NCI-H1105 treated with DMSO at 0.1 percent for 48 hours (cell line): ENCODE data around the gene USP53.
"Not testable (repeated sequence)": the region's sequence is repeated elsewhere in the genome, so short reads cannot be mapped to it uniquely, and the experiment has no call there.

Experiments used
- DNase-seq: peaks from one replicate; lab custom pipeline; 2025; lab: John Stamatoyannopoulos, UW

The USP53 gene

DNA sequence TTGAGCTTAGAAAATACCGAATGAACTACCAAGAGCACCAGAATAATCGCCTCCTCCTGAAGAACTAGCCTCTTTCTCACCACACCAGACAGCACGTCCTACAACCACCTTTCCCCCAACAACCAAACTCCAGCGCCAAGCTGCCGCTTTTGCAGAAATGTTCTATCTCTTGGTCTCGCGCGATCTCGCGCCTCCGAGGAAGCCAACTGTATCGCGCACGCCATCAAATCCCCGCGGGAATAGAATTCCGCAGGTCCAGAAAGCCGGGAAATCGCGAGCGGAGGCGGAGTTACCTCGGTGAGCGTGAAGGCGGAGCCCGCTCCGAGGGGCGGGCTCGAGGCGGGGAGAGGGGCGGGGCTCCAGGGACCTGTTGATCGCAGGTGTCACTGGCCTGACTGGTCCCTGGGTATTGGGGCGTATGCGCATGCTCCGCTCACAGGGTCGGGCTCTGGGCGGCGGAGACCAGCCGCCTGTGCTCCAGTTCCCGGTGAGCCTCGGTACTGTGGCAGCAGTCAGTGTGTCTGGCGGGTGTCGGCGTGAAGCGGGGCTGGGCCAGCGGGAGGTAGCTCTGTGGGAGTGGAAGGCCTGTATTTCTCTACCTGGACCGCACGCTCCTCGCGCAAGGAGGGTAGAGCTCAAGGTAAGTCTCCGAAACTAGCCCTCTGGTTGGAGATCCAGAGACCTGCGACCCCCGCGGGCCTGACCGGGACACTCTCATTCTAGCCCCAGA is at the start of gene USP53:
Gene USP53, plus strand, starts transcription at position 480 of the 730 bp plus-strand sequence. CDS start 27,047 bp downstream, outside the sequence.
- peak; percentile 92 for DNase-seq

DNA sequence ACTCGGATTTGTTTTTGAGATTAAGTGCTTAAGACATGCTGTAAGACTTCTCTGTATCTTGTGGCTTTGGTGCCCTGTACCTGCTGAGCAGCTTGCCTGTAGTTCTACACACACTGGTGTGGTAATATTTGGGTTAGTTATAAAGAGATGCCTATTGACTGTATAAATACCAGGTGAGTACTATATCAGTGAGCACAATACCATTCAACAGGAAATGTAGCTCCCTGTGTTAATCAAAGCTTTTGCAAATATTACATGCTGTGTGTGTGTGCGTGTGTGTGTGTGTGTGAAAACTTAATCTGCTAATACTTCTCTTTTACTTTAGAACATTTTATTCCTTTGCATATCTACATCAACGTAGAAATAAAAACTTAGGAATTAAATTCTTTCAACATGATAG is 46.7 kb upstream of the USP53 start:
- no peak for DNase-seq

DNA sequence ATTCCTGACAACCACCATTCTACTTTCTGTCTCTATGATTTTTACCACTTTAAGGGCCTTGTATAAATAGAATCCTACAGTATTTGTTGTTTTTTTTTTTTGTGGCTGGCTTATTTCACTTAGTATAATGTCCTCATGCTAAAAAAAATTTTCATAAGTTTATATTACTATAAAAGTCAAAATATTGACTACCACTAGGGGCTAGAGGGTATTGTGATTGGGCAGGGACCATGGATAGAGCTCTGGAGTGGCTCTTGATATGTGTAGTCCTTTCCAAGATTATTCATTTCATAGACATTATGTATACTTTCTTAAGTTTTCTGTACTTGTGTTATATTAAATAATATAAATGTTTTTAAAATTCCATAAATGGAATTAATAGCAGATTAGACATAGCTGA is 42.3 kb upstream of the USP53 start:
- DNase-seq: no peak

DNA sequence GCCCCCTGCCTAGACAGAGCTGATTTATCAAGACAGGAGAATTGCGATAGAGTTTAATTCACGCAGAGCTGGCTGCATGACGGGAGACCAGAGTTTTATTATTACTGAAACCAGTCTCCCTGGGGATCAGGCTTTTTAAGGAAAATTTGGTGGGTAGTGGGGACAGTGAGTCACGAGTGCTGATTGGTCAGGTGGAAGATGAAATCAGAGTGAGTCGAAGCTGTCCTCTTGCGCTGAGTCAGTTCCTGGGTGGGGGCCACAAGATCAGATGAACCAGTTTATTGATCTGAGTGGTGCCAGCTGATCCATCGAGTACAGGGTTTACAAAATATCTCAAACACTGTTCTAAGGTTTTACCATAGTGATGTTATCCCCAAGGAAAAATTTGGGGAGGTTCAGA is 40.3 kb upstream of the USP53 start:
- no peak for DNase-seq

DNA sequence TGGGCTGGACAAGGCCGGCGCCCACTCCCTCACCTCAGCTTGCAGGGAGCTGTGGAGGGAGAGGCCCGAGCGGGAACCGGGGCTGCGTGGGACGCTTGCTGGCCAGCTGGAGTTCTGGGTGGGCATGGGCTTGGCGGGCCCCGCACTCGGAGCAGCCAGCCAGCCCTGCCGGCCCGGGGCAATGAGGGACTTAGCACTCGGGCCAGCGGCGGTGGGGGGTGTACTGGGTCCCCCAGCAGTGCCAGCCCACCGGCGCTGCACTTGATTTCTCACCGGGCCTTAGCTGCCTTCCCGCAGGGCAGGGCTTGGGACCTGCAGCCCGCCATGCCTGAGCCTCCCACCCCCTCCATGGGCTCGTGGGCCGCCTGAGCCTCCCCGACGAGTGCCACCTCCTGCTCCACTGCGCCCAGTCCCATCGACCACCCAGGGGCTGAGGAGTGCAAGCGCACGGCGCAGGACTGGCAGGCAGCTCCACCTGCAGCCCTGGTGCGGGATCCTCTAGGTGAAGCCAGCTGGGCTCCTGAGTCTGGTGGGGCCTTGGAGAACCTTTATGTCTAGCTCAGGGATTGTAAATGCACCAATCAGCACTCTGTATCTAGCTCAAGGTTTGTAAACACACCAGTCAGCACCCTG is 38.7 kb upstream of the USP53 start:
- not testable (repeated sequence) for DNase-seq

DNA sequence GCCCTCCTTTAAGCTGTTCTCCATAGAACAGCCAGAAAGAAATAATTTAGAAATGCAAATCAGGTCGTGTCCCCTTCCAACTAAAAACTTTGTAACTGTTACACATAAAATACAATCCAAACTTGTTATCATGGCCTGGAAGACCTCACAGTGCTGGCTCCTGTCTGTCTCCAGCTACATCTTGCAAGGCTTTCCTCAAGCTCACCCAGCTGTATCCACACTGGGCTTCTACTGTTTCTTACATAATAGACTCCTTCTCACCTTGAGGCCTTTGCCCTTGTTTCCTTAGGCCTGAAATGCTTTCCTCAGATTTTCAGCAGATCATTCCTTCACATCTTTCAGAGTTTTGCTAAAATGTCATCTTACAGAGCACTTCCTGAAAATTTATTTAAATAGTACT is 33.5 kb upstream of the USP53 start:
- DNase-seq: no peak

DNA sequence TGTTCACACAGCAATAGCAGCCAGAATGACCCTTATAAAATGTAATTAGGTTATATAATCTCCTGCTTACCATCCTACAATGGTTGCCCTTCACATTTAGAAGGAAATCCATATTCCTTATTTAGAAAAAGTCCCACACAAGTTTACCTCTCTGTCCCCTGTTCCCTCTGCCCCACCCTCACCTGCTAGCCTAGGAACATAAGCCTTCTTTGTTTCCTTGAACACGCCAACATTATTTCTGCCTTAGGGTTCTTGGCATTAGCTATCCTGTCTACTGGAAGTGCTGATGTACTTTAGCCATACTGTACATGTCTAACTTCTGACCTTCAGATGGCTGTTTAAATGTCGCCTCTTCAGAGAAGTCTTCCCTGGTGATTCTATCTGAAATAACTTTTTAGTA is 28.4 kb upstream of the USP53 start:
- DNase-seq: no peak

DNA sequence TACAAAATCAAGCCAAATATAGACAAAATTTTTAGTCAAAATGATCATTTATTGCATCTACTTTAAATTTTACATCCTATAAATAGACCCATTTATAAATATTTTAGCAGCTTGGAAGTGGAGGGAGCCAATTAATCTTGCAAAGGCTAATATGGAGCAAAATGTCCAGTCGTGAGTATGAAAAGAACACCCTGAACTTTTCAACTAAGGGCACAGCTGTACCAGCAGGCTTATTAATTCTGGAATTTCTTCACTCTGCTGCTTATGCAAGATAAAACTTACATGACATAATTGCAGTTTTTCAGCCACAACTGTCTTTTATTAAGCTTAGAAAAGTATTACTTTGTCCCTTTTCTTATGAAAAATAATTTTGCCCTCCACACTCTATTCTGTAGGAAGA is 22.9 kb upstream of the USP53 start:
- DNase-seq: no peak

DNA sequence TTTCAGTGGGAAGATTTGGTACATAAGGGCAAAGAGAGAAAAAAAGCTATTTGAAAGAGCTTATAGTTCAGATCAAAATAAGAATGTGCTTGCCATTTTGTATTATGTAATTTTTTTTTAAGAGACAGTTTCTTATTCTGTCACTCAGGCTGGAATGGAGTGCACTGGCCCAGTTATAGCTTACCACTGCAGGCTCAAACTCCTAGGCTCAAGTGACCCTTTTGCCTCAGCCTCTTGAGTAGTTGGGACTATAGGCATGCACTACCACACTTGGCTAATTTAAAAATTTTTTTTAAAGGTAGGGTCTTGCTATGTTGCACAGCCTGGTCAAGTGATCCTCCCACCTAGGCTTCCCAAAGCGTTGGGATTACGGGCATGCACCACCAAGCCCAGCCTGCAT is 22.2 kb upstream of the USP53 start:
- no peak for DNase-seq

DNA sequence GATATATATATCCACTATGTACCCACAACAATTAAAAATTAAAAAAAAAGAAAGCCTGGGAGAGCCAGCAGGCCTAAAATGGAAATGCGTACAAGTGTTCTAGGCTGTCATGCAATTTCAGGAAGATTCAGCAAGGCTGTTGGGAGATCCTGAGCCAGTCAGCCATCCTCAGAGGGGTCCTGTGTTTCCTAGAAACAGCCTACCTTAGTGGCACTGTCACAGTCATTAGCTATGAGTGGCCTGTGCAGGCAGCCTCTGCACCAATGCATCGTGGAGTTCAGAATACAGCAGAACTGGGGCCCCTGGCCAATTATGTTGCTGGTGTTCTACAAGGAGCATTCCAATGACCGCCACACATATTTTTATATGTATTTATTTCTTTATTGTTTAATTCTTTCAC is 21.0 kb upstream of the USP53 start:
- DNase-seq: no peak

DNA sequence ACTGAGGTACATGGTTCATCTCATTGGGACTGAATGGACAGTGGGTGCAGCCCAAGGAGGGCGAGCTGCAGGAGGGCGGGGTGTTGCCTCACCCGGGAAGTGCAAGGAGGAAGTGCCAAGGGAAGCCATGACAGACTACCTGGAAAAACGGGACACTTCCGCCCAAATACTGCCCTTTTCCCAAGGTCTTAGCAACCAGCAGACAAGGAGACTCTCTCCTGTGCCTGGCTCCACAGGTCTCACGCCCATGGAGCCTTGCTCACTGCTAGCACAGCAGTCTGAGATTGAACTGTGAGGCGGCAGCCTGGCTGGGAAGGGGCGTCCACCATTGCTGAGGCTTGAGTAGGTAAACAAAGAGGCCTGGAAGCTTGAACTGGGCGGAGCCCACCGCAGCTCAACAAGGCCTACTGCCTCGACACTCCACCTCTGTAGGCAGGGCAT is 14.7 kb upstream of the USP53 start:
- no peak for DNase-seq

DNA sequence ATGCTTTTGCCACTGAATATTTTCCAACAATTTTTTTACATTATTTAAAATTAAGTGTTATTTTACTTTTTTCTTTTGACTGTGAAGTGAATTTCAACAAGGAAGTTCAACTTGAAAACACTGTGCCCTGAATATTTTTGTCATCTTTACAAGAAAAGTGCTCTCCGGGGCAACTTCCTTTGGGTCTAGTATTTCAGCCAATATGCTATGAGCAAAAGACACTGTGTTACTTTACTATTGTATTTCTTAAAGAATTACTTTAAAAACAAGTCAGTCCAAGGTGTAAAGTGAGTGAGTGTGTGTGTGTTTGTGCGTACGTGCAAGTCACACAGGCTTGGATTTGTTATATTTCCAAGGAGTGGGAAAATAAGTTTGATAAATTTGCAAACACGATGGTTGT is 7.6 kb upstream of the USP53 start:
- DNase-seq: no peak

DNA sequence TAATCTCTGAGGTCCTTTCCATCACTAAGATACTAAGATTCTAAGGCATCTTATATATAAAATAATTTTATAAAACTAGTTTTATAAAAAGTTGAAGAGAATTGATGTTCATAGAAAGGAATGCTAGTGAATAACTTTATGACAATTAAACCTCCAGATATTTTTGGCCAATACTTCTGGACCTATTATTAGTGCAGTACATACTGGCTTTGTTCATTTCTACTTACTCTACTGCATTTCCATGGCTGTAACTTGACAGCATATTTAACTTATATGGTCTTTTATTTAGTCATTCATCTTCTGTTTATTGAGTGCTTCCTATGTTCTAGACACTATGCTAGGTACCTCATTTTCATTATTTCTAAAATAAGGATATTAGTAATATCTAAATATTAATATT is 6.8 kb upstream of the USP53 start:
- DNase-seq: no peak

DNA sequence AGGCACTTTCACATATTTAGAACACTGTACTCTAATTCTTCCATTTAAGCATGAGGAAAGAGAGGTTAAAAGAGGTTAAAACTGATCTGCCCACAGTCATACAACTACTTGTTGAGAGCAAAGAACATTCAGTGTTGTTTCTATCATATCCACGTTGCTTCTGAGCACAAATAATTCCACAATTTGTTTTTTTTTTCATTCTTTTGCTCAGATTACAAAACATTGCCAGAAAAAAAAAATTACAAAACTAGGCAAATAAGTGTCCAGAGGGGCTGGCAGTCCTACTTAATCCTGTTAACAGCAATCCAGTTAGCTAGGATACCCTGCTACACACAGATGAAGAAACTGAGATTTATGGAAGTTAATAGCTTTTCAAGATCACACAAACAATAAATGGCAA is 6.3 kb upstream of the USP53 start:
- no peak for DNase-seq

DNA sequence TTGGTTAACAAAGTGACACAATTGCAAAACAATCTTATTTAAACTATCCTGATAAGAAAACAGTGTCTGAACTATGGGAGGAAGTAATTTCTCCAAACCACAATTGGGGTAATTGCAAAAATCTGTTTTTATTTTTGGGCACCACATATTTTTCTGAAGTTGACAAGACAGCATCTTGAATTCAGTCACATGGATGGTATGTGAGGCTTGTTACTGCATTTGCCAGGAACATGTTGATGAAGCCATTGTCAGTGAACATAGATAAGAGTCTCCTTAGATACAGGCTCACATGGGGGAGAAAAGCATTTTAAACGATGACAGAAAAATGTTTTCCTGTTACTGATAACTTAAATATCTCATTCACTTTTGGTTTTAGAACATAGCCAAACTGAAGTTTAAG is 5.5 kb upstream of the USP53 start:
- no peak for DNase-seq

DNA sequence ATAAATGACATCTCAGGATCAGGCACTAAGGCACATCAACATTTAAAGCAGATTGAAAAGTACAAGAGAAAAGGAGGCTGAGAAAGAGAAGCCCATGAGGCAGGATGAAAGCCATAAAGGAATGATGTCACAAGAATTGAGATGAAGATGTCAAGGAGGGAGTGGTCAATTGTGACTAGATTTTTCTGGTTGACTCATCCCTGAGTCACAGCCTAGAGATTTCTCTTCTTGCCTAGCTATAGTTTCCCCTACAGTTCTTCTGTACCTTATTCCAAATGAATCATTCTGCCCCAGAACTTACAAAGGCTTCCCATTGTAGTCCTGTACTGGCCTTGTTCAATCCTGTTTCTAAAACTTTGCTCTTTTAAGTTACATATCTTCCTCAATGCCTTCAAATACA is 3.4 kb upstream of the USP53 start:
- DNase-seq: no peak

DNA sequence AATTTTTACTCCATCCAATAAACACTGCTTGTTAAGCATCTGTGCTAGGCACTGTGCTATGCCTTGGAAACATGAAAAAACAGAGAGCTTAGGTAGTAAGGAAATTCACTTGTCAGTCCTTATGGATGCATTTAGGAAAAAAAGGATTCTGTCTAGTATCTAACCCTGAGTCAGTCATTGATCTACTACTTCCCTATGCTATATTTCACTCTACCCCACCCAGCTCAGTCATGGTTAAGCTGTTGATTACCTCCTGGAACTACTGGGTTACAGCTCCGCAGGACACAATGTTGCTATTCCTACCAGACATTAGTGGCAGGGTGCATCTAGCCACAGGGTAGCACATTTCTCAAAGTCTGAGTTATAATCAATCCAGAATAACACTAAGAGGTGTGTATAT is 2.9 kb upstream of the USP53 start:
- DNase-seq: no peak

DNA sequence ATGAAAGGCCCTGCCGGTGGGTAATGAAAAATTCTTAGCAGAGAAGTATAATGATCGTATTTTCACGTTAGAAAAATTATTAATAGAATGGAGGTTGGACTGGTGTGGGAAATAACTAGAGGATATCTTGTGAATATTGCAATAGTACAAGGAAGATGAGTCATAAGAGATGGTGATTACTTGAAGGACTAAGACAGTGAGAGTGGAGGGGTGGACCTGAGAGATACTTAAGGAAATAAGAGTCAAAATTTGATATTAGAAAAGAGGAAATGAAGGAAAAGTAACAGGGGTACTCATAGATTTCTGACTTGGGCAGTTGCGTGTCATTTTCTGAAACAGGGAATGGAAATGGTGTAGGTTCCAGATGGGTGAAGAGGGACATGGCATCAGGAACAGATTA is 1.7 kb upstream of the USP53 start:
- no peak for DNase-seq

DNA sequence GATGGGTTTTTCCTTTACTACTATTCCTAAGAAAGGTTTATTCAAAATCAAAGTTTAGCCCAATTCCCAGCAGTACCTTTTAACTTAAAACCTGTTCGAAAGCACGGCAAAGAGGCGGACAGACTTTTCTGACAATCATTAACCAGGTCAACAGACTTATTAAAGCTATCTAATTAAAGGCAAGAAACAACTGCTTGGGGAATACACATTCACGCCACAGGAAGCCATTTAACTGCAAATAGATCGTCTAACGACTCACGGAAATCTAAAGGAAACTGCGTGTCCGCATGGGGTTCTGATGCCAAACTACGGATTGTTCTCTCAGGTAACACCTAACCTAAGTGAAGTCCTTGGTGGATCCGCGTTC is 663 bp upstream of the USP53 start:
- no peak for DNase-seq

DNA sequence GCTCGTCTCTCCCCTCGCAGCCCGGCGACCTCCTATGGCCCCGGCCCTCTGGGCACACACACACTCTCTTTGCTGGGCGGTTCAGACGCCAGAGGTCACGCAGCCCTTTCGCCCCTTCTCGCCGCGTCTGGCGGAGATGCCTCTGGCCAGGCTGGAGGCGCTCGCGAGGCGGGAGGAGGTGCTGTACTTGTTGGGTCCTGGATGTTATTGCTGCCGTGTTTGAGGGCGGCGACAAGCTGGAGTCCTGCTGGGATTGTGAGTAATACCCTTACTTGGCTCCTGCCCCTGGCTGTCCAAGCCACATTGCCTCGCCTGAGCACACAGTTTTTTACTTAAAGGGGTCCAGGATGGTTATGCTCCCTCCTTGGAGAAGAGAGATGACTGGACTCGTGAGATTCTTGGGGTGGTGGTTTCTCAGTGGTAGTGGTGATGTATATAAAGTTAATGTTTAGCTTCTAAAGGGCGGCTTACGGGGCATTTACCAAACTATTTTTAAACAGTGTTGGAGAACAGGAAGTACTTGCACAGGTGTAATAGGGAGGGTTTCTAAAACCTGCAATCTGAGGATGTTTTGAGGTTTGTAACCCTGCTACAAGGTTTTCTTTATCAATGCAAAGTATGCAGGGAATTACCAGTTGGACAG is 572 bp downstream of the USP53 start:
- DNase-seq: peak; percentile 52

DNA sequence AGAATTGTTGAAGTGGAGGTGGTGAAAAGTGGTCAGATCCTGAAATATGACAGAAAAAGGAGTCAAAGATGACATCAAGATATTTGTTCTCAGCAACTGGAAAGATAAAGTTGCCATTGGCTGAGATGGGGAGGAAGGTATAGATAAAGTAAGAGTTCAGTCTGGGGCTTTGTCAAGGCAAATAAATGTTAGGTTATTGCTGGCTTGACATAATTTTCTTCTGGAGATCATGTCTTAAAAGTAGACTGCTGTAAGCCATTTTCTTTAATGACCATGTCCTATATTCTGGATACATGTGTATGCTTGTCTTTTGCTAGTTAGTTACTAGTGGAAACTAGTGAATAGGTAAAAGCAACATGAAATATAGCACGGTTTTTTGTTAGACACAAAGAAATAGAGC is 5.6 kb downstream of the USP53 start:
- DNase-seq: no peak

DNA sequence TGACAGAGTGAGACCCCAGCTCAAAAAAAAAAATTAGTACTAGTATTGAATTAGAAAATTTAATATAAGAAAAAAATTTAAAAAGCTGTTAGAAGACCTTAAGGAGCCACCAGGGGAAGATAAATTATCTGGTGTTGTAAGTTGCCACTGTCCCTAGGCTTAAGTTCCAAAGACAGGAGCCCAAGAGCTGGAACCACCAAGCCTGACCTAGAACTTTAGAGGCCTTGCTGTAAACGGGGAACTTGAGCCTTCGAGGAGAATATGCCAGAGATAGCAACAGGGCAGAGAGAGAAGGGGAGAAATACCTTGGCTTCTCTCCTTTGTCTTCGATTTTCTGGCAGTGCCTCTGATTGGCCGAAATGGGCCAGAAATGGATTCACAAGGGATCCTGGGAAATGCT is 8.9 kb downstream of the USP53 start:
- no peak for DNase-seq

DNA sequence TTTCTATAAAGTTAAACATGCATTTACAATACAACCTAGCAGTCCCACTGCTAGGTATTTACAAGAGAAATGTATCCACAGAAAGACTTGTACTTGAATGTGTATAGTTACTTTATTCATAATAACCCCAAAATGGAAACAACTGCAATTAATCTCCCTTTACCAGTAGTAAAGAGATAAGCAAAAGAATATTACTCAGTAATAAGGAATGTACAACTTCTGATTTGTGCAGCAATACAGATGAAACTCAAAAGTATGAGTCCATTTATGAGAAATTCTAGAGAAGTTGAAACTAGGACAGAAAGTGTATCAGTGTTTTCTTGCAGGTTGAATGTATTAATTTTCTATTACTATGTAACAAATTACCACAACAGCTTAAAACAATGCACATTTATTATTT is 15.2 kb downstream of the USP53 start:
- no peak for DNase-seq

DNA sequence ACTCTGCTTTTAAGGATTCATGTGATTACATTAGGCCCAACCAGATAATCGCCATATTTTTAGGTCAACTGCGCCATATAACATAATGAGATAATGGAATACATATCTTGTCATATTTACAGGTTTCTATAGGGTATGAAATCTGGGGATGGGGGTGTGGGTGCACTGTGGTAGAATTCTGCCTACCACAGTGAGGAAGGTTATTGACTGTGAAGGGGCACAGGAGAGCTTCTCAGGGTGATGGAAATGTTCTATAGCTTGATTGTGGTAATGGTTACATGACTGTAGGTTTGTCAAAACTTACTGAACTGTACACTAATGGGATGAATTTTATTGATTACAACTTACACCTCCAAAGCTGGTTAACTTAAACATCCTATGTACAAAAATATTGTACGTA is 15.9 kb downstream of the USP53 start:
- no peak for DNase-seq
